Aorta (tissue), 5 donors: ENCODE data around the gene TMEM101. TPM values are rescaled to one million over a fixed set of nuclear protein-coding genes. Genes with fewer than 3 reads are reported as not detected.
"Not testable (repeated sequence)": the region's sequence is repeated elsewhere in the genome, so short reads cannot be mapped to it uniquely, and the experiment has no call there.

ENCODE experiments used
- ATAC-seq: fragments of 200-7000 bp; cut with Tn5 transposase; one replicate; pipeline ENCODE4 v1.9.1; 2022; ENCODE audit warnings: moderate library complexity; ENCODE audit not compliant: low FRiP score
- DNase-seq, 2 donors: peaks; one replicate each; pipeline ENCODE4 v3.0.0-alpha.2; 2020
- H3K27ac ChIP-seq, 2 donors: one replicate each; pipeline ENCODE4 v1.5.1; 2013; ENCODE audit warnings: low read length in 2 of 2, mild to moderate bottlenecking in 2 of 2, moderate library complexity in 2 of 2, control low read depth in 1 of 2, inconsistent platforms in 1 of 2, low read depth in 1 of 2
- H3K27me3 ChIP-seq, 2 donors: one replicate each; pipeline ENCODE4 v1.6.1; 2013; ENCODE audit warnings: control low read depth in 1 of 2, low read length in 1 of 2, mild to moderate bottlenecking in 1 of 2, moderate library complexity in 1 of 2; ENCODE audit not compliant: insufficient read depth in 2 of 2, control insufficient read depth in 1 of 2
- H3K36me3 ChIP-seq, 2 donors: one replicate each; pipeline ENCODE4 v1.6.1; 2013; ENCODE audit warnings: control low read depth in 1 of 2, low read length in 1 of 2, mild to moderate bottlenecking in 1 of 2; ENCODE audit not compliant: insufficient read depth in 2 of 2, control insufficient read depth in 1 of 2
- H3K4me1 ChIP-seq, 2 donors: one replicate each; pipeline ENCODE4 v1.6.1; 2013; ENCODE audit warnings: low read length in 2 of 2, control low read depth in 1 of 2, mild to moderate bottlenecking in 1 of 2, moderate library complexity in 1 of 2; ENCODE audit not compliant: insufficient read depth in 2 of 2, control insufficient read depth in 1 of 2
- H3K4me3 ChIP-seq, 2 donors: one replicate each; pipeline ENCODE4 v1.5.1; 2013; ENCODE audit warnings: low read length in 2 of 2, control low read depth in 1 of 2, mild to moderate bottlenecking in 1 of 2
- H3K9me3 ChIP-seq: one replicate; pipeline ENCODE4 v1.6.1; 2013; ENCODE audit warnings: mild to moderate bottlenecking, low read length; ENCODE audit not compliant: control insufficient read depth
- WGBS, 2 donors: extraction: QIAGEN DNeasy Blood & Tissue Kit; methylation state at CpG; one replicate each; pipeline ENCODE4 v1.1.7; 2013; 5-methylcytosine and 5-hydroxymethylcytosine counted together
- intact Hi-C, 2 donors: fragments of 100-400 bp; cut with DNase I; formaldehyde crosslinking; loops; one replicate each; pipeline versions ENCODE4 v1.14.2 to v1.15.0; 2022
- polyA plus RNA-seq, 2 donors: library from polyadenylated mRNA; stranded (reverse); fragments of 200-250 nt; gene quantifications; one replicate each; pipeline ENCODE4 v1.2.3, GENCODE V29; 2013
- total RNA-seq, 2 donors: library from RNA; stranded (reverse); fragmentation: NEBNext Ultra II Directional; extraction: Animal tissue kit (Norgen Biotek cat#: 25700); gene quantifications; one replicate each; pipeline ENCODE4 v1.2.1, GENCODE V29; 2021
- donor health status: healthy with polysubstance abuse.
- donor health status: Bipolar disorder and iron deficiency.
- donor health status: DM: no; HTN: no; CAD: no.
- donor health status: DM: no; HTN: no; CAD: no.
- donor health status: DM: yes; HTN: yes; CAD: no.

The TMEM101 gene
- total and polyA plus RNA-seq, 4 donors: 15.2 to 25.0 (median 19.1) TPM

GRCh38 chr17:44046893-44047292 is 32.1 kb upstream of the TMEM101 start:
- H3K9me3 ChIP-seq, H3K36me3 ChIP-seq, H3K4me1 ChIP-seq, H3K27ac ChIP-seq, DNase-seq, H3K4me3 ChIP-seq, H3K27me3 ChIP-seq, intact Hi-C loops, ATAC-seq: not testable (repeated sequence)
- 95 to 98% methylated on average over 5 to 7 of the region's 7 CpGs for WGBS, 2 donors

- DNase-seq: no peak
- intact Hi-C loops: no loop called here
- H3K36me3 ChIP-seq: no peaks in the 10 kb centered on the region
- ATAC-seq: no peak
- no peak overlapping the region for H3K4me3 ChIP-seq
- WGBS, 2 donors: 84 to 87% methylated on average over 4 of the region's 4 CpGs
- no peak overlapping the region for H3K27ac ChIP-seq
- no peaks in the 10 kb centered on the region for H3K9me3 ChIP-seq
- no peaks in the 10 kb centered on the region for H3K4me1 ChIP-seq
- H3K27me3 ChIP-seq: no peaks in the 10 kb centered on the region
Observed at GRCh38 chr17:44045486-44045885, 30.7 kb upstream of the TMEM101 start.

- no peaks in the 10 kb centered on the region for H3K9me3 ChIP-seq
- no peaks in the 10 kb centered on the region for H3K27me3 ChIP-seq
- no peak overlapping the region for H3K27ac ChIP-seq
- H3K36me3 ChIP-seq: no peaks in the 10 kb centered on the region
- ATAC-seq (no peak), DNase-seq (no peak)
- 73 to 80% methylated on average over 1 of the region's 1 CpG for WGBS, 2 donors
- intact Hi-C loops: loop anchor here in 1 of 2 donors (5.0 kb wide), 1 partner anchor 37 kb away; no protein-coding TSS in a partner anchor
- H3K4me1 ChIP-seq: peaks cover 0 to 1% of the 10 kb centered on the region in 2 donors
- H3K4me3 ChIP-seq: no peak overlapping the region
Observed at GRCh38 chr17:44044071-44044470, 29.3 kb upstream of the TMEM101 start.

GRCh38 chr17:44043272-44043696 is 28.5 kb upstream of the TMEM101 start:
- H3K36me3 ChIP-seq: no peaks in the 10 kb centered on the region
- DNase-seq (peak in 1 of 2 donors; percentile 57), ATAC-seq (peak; percentile 45)
- no peaks in the 10 kb centered on the region for H3K9me3 ChIP-seq
- no peak overlapping the region for H3K4me3 ChIP-seq
- intact Hi-C loops: loop anchor here (2.0 to 5.0 kb wide), 2 partner anchors 36 to 100 kb away; partner anchors contain the start of gene PPY (in 1 of the 2)
- 33 to 39% methylated on average over 4 of the region's 4 CpGs for WGBS, 2 donors
- peaks cover 0 to 1% of the 10 kb centered on the region in 2 donors for H3K4me1 ChIP-seq
- H3K27me3 ChIP-seq: no peaks in the 10 kb centered on the region
- H3K27ac ChIP-seq: no peak overlapping the region

- H3K27ac ChIP-seq: peak overlapping the region in 1 of 2 donors; percentile 54
- no peaks in the 10 kb centered on the region for H3K27me3 ChIP-seq
- no peak for ATAC-seq
- intact Hi-C loops: loop anchor here in 1 of 2 donors (2.0 to 5.0 kb wide), 2 partner anchors 33 to 95 kb away; no protein-coding TSS in a partner anchor
- WGBS, 2 donors: 37 to 41% methylated on average over 5 to 6 of the region's 6 CpGs
- H3K4me1 ChIP-seq: peaks cover 0 to 1% of the 10 kb centered on the region in 2 donors
- peaks cover 0 to 2% of the 10 kb centered on the region in 2 donors for H3K36me3 ChIP-seq
- no peak overlapping the region for H3K4me3 ChIP-seq
- no peaks in the 10 kb centered on the region for H3K9me3 ChIP-seq
- no peak for DNase-seq
Observed at GRCh38 chr17:44039829-44040635, 25.3 kb upstream of the TMEM101 start.

- no peak overlapping the region for H3K27ac ChIP-seq
- 90 to 91% methylated on average over 3 of the region's 3 CpGs for WGBS, 2 donors
- no peak for ATAC-seq
- H3K9me3 ChIP-seq: no peaks in the 10 kb centered on the region
- no peaks in the 10 kb centered on the region for H3K27me3 ChIP-seq
- DNase-seq: no peak
- H3K4me3 ChIP-seq: no peak overlapping the region
- H3K36me3 ChIP-seq: peaks cover 0 to 2% of the 10 kb centered on the region in 2 donors
- intact Hi-C loops: no loop called here
- H3K4me1 ChIP-seq: peaks cover 0 to 1% of the 10 kb centered on the region in 2 donors
Observed at GRCh38 chr17:44038604-44039011, 23.8 kb upstream of the TMEM101 start.

- no peaks in the 10 kb centered on the region for H3K27me3 ChIP-seq
- intact Hi-C loops: no loop called here
- no peak overlapping the region for H3K4me3 ChIP-seq
- no peak for DNase-seq
- 73 to 77% methylated on average over 2 of the region's 2 CpGs for WGBS, 2 donors
- ATAC-seq: no peak
- H3K9me3 ChIP-seq: no peaks in the 10 kb centered on the region
- H3K27ac ChIP-seq: no peak overlapping the region
- H3K4me1 ChIP-seq: peaks cover 0 to 1% of the 10 kb centered on the region in 2 donors
- H3K36me3 ChIP-seq: peaks cover 0 to 2% of the 10 kb centered on the region in 2 donors
Observed at GRCh38 chr17:44037471-44037870, 22.7 kb upstream of the TMEM101 start.

GRCh38 chr17:44034688-44035087 is 19.9 kb upstream of the TMEM101 start:
- H3K4me3 ChIP-seq, H3K36me3 ChIP-seq, ATAC-seq, DNase-seq, H3K27me3 ChIP-seq, intact Hi-C loops, H3K4me1 ChIP-seq, H3K27ac ChIP-seq, H3K9me3 ChIP-seq: not testable (repeated sequence)
- WGBS, 2 donors: no CpG with 5 or more reads among the region's 3 CpGs
